Measurements from ENCODE around the gene RRM2. TPM values are rescaled to one million over a fixed set of nuclear protein-coding genes. Genes with fewer than 3 reads are reported as not detected.

Gene RRM2
- total RNA-seq, 3 donors from 2014 or later (not counting 1 experiment from before 2014, with no cell fraction given): 16.1 to 22.1 (median 18.5) TPM

DNA sequence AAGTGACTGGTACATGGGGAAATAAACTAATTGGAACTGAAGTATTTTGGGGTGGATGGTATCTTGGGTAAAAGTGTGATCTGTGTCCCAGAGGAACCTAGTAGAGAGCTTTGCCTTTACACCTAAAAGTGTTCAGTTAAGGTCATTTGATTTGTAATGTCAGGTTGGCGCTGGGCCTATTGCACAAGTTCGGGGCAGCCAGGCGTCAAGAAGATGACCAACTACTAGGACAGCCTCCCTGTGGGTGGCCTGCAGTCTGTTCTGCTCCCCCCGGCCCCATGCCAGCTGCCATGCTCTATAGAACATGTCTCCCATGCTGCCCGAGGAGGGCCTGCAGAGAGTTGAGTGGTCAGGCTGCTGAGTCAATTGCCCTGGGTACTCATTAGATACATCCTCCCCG lies 10.1 kb downstream of the RRM2 start:
- H3K4me3 Mint-ChIP-seq: no peak overlapping the region
- Histone ChIP-seq H3K27me3 (ENCODE audit: control insufficient read depth, insufficient read depth, low read length) (no peaks in the 10 kb centered on the region), H3K36me3 (ENCODE audit: control insufficient read depth, insufficient read depth, low read length) (no peaks in the 10 kb centered on the region), H3K27ac (ENCODE audit: low read length) (no peak overlapping the region), H3K4me1 (ENCODE audit: control insufficient read depth, insufficient read depth, low read length) (no peaks in the 10 kb centered on the region), H3K9me3 (ENCODE audit: control insufficient read depth, insufficient read depth, low read length) (no peaks in the 10 kb centered on the region), H3K4me3 (ENCODE audit: low read length) (no peak overlapping the region)
- intact Hi-C loops (cut with micrococcal nuclease): no loop called here
- H3K9me3 Mint-ChIP-seq: no peaks in the 10 kb centered on the region
- H3K27me3 Mint-ChIP-seq (ENCODE audit: low read depth in 2 of 2): no peaks in the 10 kb centered on the region
- TF ChIP-seq, protein P1, sequence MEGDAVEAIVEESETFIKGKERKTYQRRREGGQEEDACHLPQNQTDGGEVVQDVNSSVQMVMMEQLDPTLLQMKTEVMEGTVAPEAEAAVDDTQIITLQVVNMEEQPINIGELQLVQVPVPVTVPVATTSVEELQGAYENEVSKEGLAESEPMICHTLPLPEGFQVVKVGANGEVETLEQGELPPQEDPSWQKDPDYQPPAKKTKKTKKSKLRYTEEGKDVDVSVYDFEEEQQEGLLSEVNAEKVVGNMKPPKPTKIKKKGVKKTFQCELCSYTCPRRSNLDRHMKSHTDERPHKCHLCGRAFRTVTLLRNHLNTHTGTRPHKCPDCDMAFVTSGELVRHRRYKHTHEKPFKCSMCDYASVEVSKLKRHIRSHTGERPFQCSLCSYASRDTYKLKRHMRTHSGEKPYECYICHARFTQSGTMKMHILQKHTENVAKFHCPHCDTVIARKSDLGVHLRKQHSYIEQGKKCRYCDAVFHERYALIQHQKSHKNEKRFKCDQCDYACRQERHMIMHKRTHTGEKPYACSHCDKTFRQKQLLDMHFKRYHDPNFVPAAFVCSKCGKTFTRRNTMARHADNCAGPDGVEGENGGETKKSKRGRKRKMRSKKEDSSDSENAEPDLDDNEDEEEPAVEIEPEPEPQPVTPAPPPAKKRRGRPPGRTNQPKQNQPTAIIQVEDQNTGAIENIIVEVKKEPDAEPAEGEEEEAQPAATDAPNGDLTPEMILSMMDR (IDR thresholded peaks at IDR 0.05): no peak
- H3K36me3 Mint-ChIP-seq: peaks cover 6% of the 10 kb centered on the region
- ATAC-seq: no peak
- peaks cover 5 to 10% of the 10 kb centered on the region in 2 donors for H3K4me1 Mint-ChIP-seq
- WGBS (ENCODE audit: insufficient coverage): 92% methylated on average over 6 of the region's 6 CpGs
- peak overlapping the region in 1 of 2 donors; percentile 36 for H3K27ac Mint-ChIP-seq
- DNase-seq: no peak

DNA sequence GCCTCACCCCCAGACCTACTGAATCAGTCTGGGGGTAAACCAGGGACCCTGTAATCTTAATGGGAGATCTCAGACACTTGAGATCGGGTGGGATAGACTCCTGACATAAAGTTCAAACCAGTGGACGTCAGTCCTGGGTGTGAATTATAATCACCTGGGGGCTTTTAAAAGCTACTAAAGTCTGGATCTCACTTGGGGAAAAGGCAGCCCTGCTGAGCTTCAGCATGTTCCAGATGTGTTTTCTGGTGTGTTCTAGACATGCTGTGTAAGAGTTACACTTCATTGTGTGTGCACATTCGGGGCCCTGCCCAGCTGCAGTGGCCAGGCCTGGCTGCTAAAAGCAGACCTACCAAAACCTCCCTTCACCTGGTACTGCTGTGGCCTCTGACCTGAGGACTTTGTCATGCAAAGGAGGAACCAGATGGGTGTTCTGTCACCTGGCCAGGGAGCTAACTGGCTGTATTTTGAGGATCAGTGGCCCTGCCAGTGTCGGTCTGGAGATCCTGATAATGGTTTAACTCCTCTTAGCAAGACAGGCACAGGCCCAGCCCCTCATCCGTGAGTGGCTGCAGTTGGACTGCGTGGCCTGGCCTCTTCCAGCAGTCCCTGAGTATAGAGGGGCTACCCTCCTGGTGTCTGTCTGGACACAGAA lies 10.6 kb downstream of the RRM2 start:
- no peak for DNase-seq
- H3K4me3 ChIP-seq (ENCODE audit: low read length): no peak overlapping the region
- peaks cover 5 to 9% of the 10 kb centered on the region in 2 donors for H3K4me1 Mint-ChIP-seq
- TF ChIP-seq, protein P1 (IDR thresholded peaks at IDR 0.05): no peak
- no peak overlapping the region for H3K4me3 Mint-ChIP-seq
- H3K4me1 ChIP-seq (ENCODE audit: control insufficient read depth, insufficient read depth, low read length): no peaks in the 10 kb centered on the region
- intact Hi-C loops (cut with micrococcal nuclease): no loop called here
- no peaks in the 10 kb centered on the region for H3K27me3 Mint-ChIP-seq (ENCODE audit: low read depth in 2 of 2)
- no peaks in the 10 kb centered on the region for H3K9me3 Mint-ChIP-seq
- ATAC-seq: no peak
- WGBS (ENCODE audit: insufficient coverage): 94% methylated on average over 6 of the region's 6 CpGs
- H3K9me3 ChIP-seq (ENCODE audit: control insufficient read depth, insufficient read depth, low read length): no peaks in the 10 kb centered on the region
- no peaks in the 10 kb centered on the region for H3K36me3 ChIP-seq (ENCODE audit: control insufficient read depth, insufficient read depth, low read length)
- H3K27ac ChIP-seq (ENCODE audit: low read length): no peak overlapping the region
- H3K27me3 ChIP-seq (ENCODE audit: control insufficient read depth, insufficient read depth, low read length): no peaks in the 10 kb centered on the region
- no peak overlapping the region for H3K27ac Mint-ChIP-seq
- H3K36me3 Mint-ChIP-seq: peaks cover 6% of the 10 kb centered on the region

DNA sequence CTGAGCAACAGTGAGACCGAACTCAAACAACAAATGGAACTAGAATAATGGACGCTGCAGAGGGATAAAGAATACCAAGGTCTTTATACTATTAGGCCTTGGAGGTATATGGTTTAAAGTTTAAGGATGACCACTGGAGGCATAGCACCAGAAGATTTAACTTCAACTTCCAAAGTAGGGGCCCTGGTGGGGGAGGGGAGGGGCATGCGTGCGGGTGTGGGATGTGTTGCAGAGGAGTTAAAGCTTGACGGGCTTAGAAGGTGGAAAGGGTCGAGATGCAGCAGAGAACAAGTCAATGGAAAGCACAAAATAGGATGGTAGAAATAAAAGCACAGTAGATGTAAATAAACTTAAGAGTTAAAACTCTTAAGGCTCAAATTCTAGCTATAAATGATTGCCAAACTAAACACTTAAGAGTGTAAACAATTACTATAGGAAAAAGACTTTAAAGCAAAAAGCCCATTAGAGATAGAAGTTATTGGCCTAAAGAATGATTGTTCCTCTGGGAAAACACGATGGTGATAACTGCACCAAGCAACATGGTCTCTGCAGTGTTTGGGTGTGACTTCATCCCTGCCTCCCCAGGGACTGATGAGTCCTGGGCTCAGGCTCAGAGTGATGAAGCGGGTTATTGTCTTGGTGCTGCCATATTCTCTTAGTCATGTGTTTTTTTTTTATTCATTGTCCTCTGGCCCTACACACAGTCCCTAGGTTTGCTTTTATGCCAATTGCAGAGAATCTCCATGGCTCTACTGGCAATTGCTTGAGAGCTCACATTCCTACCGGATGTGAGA lies 13.0 kb downstream of the RRM2 start:
- WGBS (ENCODE audit: insufficient coverage): 93% methylated on average over 9 of the region's 9 CpGs
- Mint-ChIP-seq H3K27ac (peak overlapping the region in 1 of 2 donors; percentile 48), H3K4me3 (no peak overlapping the region), H3K27me3 (ENCODE audit: low read depth in 2 of 2) (no peaks in the 10 kb centered on the region), H3K36me3 (no peaks in the 10 kb centered on the region), H3K4me1 (peaks cover 0 to 5% of the 10 kb centered on the region in 2 donors), H3K9me3 (no peaks in the 10 kb centered on the region)
- Histone ChIP-seq H3K4me1 (ENCODE audit: control insufficient read depth, insufficient read depth, low read length) (no peaks in the 10 kb centered on the region), H3K27me3 (ENCODE audit: control insufficient read depth, insufficient read depth, low read length) (no peaks in the 10 kb centered on the region), H3K4me3 (ENCODE audit: low read length) (no peak overlapping the region), H3K27ac (ENCODE audit: low read length) (no peak overlapping the region), H3K9me3 (ENCODE audit: control insufficient read depth, insufficient read depth, low read length) (no peaks in the 10 kb centered on the region), H3K36me3 (ENCODE audit: control insufficient read depth, insufficient read depth, low read length) (no peaks in the 10 kb centered on the region)
- TF ChIP-seq, protein P1 (IDR thresholded peaks at IDR 0.05): no peak
- intact Hi-C loops (cut with micrococcal nuclease): no loop called here
- ATAC-seq: no peak
- no peak for DNase-seq

Data from natural killer cell (primary cell).